Stomach (tissue), 9 donors: ENCODE data around the gene PRMT7. TPM values are rescaled to one million over a fixed set of nuclear protein-coding genes. Genes with fewer than 3 reads are reported as not detected.
A peak's percentile ranks its signal among the peaks of the same experiment; 100 is the strongest.

Source experiments
- DNase-seq, 2 donors: peaks; one replicate each; pipeline versions ENCODE4 v3.0.0 to v3.0.0-alpha.2; 2013 to 2019
- H3K27ac ChIP-seq, 5 donors: fragments of 200-600 bp in 4 of 5; sonication (generic) in 4 of 5; one replicate each; pipeline ENCODE4 v1.5.1; 2013 to 2019; ENCODE audit warnings: mild to moderate bottlenecking in 1 of 5, moderate library complexity in 1 of 5
- H3K27me3 ChIP-seq, 3 donors: fragments of 200-600 bp; sonication (generic); one replicate each; pipeline ENCODE4 v1.5.1; 2017 to 2019; ENCODE audit warnings: mixed run types in 1 of 3
- H3K36me3 ChIP-seq, 4 donors: fragments of 200-600 bp; sonication (generic); 1 replicate in 3 of 4; 2 replicates in 1 of 4; pipeline ENCODE4 v1.5.1; 2016 to 2019
- H3K4me1 ChIP-seq, 4 donors: fragments of 200-600 bp; sonication (generic); one replicate each; pipeline ENCODE4 v1.5.1; 2016 to 2019
- H3K4me3 ChIP-seq, 4 donors: fragments of 200-600 bp; sonication (generic) in 3 of 4; one replicate each; pipeline ENCODE4 v1.5.1; 2016 to 2019; ENCODE audit warnings: mild to moderate bottlenecking in 1 of 4
- H3K9me3 ChIP-seq, 4 donors: fragments of 200-600 bp; sonication (generic); one replicate each; pipeline ENCODE4 v1.5.1; 2016 to 2019
- EP300 ChIP-seq: sonication (generic); formaldehyde crosslinking; IDR thresholded peaks from one replicate; pipeline ENCODE4 v1.6.1; 2017; ENCODE audit warnings: antibody characterized with exemption
- POLR2A ChIP-seq, 4 donors: fragments of 450-650 bp; IDR thresholded peaks; one replicate each; pipeline ENCODE4 v1.6.1; 2016; ENCODE audit warnings: antibody characterized with exemption in 4 of 4, control low read depth in 2 of 4, mild to moderate bottlenecking in 1 of 4, moderate library complexity in 1 of 4
- POLR2AphosphoS5 ChIP-seq, 3 donors: sonication (generic); formaldehyde crosslinking; IDR thresholded peaks; one replicate each; pipeline ENCODE4 v1.6.1; 2016; ENCODE audit warnings: antibody characterized with exemption in 3 of 3
- WGBS, 5 donors: extraction: QIAGEN DNeasy Blood & Tissue Kit in 3 of 5; methylation state at CpG; one replicate each; pipeline versions ENCODE4 v1.1.5 to v1.1.7; 2013 to 2018; 5-methylcytosine and 5-hydroxymethylcytosine counted together
- intact Hi-C: fragments of 100-400 bp; cut with DNase I; formaldehyde crosslinking; loops from one replicate; pipeline ENCODE4 v1.15.1; 2023; ENCODE audit warnings: low total_unique reads
- polyA plus RNA-seq, 3 donors: library from polyadenylated mRNA; stranded (reverse); fragments of 200-250 nt; gene quantifications; one replicate each; pipeline ENCODE4 v1.2.3, GENCODE V29; 2013
- small RNA-seq, 4 donors: library from RNA; depleted of rRNA; stranded (forward); fragments of <200 nt; gene quantifications; one replicate each; pipeline ENCODE3, GENCODE V24; 2016
- total RNA-seq, 5 donors: library from RNA; depleted of rRNA; stranded (reverse); fragments of >200 nt; gene quantifications; one replicate each; pipeline versions ENCODE4 v1.1.0 to v1.2.3, GENCODE V29; 2014 to 2016
- TF ChIP-seq, protein P1 (sequence below), 7 experiments: fragments of 450-650 bp in 4 of 7; fragments of 200-600 bp in 3 of 7; sonication (generic) in 3 of 7; IDR thresholded peaks; one replicate each; pipeline ENCODE4 v1.5.1; 2016 to 2019; ENCODE audit warnings: antibody characterized with exemption in 7 of 7, control low read depth in 2 of 7, mild to moderate bottlenecking in 1 of 7
- donor health status: healthy with polysubstance abuse.
- donor health status: Bipolar disorder and iron deficiency.
- donor health status: healthy.

PRMT7 gene
- total and polyA plus RNA-seq, 8 donors, result 22.4 to 88.8 (median 37.2) TPM

DNA sequence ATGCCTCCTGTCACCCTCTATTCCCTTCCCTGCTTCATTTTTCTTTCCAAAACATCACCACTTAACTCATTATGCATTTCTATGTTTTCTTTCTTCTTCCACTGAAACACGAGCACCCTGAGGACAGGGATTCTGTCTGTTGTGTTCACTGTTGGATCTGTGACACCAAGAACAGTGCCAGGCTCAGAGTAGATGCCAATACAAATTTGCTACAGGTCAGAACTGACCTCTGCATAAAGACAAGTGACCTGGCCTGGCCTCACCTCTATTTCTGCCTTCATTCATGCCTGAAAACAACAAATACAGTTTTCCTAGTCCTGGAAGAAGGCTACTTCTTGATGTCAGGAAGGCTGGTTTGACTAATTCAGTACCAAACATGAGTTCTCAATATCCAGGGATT, 92.4 kb downstream of the PRMT7 start:
- WGBS, 5 donors, result 18 to 48% (median 36%) methylated on average over 1 of the region's 1 CpG
- DNase-seq, result no peak
- H3K27me3 ChIP-seq, result no peaks in the 10 kb centered on the region
- no peaks in the 10 kb centered on the region for H3K9me3 ChIP-seq
- no peaks in the 10 kb centered on the region for H3K36me3 ChIP-seq
- no peak overlapping the region for H3K4me3 ChIP-seq
- peaks cover 7 to 18% (median 10%) of the 10 kb centered on the region in 4 donors for H3K4me1 ChIP-seq
- intact Hi-C loops, result loop anchor here (10.0 kb wide), 1 partner anchor 102 kb away; no protein-coding TSS in a partner anchor
- no peak overlapping the region for H3K27ac ChIP-seq
- TF ChIP-seq EP300, result no peak
- TF ChIP-seq POLR2A (IDR thresholded peaks at IDR 0.05), result no peak
- TF ChIP-seq, protein P1, sequence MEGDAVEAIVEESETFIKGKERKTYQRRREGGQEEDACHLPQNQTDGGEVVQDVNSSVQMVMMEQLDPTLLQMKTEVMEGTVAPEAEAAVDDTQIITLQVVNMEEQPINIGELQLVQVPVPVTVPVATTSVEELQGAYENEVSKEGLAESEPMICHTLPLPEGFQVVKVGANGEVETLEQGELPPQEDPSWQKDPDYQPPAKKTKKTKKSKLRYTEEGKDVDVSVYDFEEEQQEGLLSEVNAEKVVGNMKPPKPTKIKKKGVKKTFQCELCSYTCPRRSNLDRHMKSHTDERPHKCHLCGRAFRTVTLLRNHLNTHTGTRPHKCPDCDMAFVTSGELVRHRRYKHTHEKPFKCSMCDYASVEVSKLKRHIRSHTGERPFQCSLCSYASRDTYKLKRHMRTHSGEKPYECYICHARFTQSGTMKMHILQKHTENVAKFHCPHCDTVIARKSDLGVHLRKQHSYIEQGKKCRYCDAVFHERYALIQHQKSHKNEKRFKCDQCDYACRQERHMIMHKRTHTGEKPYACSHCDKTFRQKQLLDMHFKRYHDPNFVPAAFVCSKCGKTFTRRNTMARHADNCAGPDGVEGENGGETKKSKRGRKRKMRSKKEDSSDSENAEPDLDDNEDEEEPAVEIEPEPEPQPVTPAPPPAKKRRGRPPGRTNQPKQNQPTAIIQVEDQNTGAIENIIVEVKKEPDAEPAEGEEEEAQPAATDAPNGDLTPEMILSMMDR (IDR thresholded peaks at IDR 0.05), result no peak
- no peak for TF ChIP-seq POLR2AphosphoS5 (IDR thresholded peaks at IDR 0.05)

DNA sequence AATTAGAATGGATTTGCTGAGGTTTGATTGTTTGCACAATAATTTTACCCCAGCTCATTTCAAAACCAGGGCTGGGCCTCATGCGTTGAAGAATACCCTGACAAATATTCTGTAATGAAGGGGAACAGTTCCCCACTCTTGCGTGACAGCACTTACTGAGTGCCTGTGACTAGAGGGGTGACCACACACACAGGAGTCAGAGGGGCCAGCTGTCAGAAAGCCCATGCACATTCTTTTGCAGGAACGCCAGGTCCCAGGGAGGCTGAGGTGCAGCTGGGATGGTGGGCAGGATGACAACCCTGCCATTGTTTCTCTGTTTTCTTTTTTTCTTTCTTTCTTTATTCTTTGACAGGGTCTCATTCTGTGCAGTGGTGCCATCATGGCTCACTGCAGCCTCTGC, 92.9 kb downstream of the PRMT7 start:
- intact Hi-C loops, result loop anchor here (10.0 kb wide), 1 partner anchor 101 kb away; no protein-coding TSS in a partner anchor

DNA sequence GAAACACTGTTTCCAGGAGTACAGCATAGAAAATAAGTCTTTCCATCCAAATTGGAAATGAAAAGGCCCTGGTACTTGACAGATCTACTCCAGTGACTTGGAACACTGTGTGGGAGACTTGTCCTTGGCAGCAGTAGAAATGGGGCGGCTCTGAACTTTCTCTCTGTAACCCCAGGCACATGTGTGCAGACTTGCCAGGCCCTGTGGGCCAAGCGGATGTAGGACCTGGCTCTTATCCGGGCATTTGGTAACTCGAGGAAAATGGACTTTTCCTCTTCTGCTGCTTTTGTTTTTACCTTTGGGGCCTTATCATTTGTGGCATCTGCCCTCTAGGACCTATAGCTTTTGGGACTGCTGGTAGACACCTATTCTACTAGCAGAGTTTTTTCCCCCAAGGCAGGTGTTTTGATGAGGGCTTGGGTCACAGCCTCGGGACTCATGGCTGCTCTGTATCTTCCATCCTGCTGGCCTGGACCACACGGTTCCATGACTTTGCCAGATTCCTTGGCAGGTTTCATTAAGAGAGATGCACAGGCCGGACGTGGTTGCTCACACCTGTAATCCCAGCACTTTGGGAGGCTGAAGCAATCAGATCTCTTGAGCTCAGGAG, 94.0 kb downstream of the PRMT7 start:
- Histone ChIP-seq H3K4me1 (peaks cover 7 to 18% (median 10%) of the 10 kb centered on the region in 4 donors), H3K27ac (peak overlapping the region in 1 of 5 donors; percentile 4), H3K36me3 (no peaks in the 10 kb centered on the region), H3K9me3 (no peaks in the 10 kb centered on the region), H3K4me3 (no peak overlapping the region), H3K27me3 (peaks cover 0 to 12% (median 0%) of the 10 kb centered on the region in 3 donors)
- no peak for TF ChIP-seq POLR2AphosphoS5 (IDR thresholded peaks at IDR 0.05)
- TF ChIP-seq, protein P1 (IDR thresholded peaks at IDR 0.05), result no peak
- no peak for TF ChIP-seq EP300
- no peak for TF ChIP-seq POLR2A (IDR thresholded peaks at IDR 0.05)
- intact Hi-C loops, result loop anchor here (10.0 kb wide), 1 partner anchor 100 kb away; no protein-coding TSS in a partner anchor
- 41 to 66% (median 46%) methylated on average over 8 of the region's 8 CpGs for WGBS, 5 donors
- DNase-seq, result peak in 1 of 2 donors; percentile 42

More for the DNA sequence above, 92.9 kb downstream of the PRMT7 start:
- no peak for DNase-seq
- H3K36me3 ChIP-seq, result no peaks in the 10 kb centered on the region
- peaks cover 7 to 18% (median 10%) of the 10 kb centered on the region in 4 donors for H3K4me1 ChIP-seq
- no peak overlapping the region for H3K27ac ChIP-seq
- TF ChIP-seq POLR2A (IDR thresholded peaks at IDR 0.05) (no peak), EP300 (no peak), POLR2AphosphoS5 (IDR thresholded peaks at IDR 0.05) (no peak)
- TF ChIP-seq, protein P1 (IDR thresholded peaks at IDR 0.05), result no peak
- H3K27me3 ChIP-seq, result peaks cover 0 to 3% (median 0%) of the 10 kb centered on the region in 3 donors
- WGBS, 5 donors, result 82 to 94% (median 91%) methylated on average over 3 of the region's 3 CpGs
- no peaks in the 10 kb centered on the region for H3K9me3 ChIP-seq
- H3K4me3 ChIP-seq, result no peak overlapping the region

DNA sequence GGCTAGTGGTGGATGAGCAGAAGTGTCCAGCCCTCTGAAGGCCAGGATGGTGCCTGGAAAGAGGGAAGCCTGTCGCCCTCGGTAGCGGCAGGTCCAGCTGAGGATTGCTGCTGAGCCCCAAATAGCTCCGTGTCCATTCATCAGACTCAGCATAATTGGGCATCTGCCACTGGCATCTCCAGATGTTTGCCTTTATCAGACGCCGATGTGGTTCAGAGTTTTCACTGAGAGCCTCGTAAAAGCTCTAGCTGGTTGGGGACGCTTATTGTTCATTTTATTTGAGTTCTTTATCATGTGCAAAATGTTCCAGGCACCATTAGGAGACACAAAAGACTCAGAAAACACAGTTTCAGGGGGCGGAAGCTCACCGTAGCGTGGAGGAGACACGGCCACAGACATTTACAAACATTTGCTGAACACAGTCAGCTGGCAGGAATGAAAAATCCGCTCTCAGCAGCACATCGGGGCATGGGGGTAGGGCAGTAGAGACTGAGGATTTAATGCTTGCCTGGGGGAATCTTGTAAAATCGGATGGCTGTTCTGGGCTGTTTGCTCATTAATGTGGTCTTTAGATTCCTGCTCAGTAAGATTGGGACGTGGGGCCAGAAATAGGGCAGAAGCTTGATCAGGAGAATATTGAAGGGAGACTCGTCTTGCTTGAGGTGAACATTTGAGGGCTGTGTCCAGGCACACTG, 95.8 kb downstream of the PRMT7 start:
- peak in 1 of 2 donors; percentile 44 for DNase-seq
- WGBS, 5 donors, result 15 to 37% (median 19%) methylated on average over 17 of the region's 17 CpGs
- no peak for TF ChIP-seq POLR2A (IDR thresholded peaks at IDR 0.05)
- TF ChIP-seq, protein P1 (IDR thresholded peaks at IDR 0.05), result no peak
- no peak for TF ChIP-seq POLR2AphosphoS5 (IDR thresholded peaks at IDR 0.05)
- no peak for TF ChIP-seq EP300
- intact Hi-C loops, result loop anchor here (10.0 kb wide), 1 partner anchor 98 kb away; no protein-coding TSS in a partner anchor
- H3K4me3 ChIP-seq, result no peak overlapping the region
- H3K27me3 ChIP-seq, result peaks cover 0 to 16% (median 0%) of the 10 kb centered on the region in 3 donors
- peaks cover 7 to 18% (median 10%) of the 10 kb centered on the region in 4 donors for H3K4me1 ChIP-seq
- no peaks in the 10 kb centered on the region for H3K9me3 ChIP-seq
- H3K36me3 ChIP-seq, result no peaks in the 10 kb centered on the region
- H3K27ac ChIP-seq, result peak overlapping the region; percentile 28 to 58 (median 43)

Small RNAs within 50 kb of the gene (small RNA-seq; reads per million reads assigned to genes)
- gene RNU4-30P, result 0 reads per million in 4 donors
- gene RNU6-1262P, result 0 reads per million in 4 donors

Other genes with a start within 250 kb of the PRMT7 start
- 100 to 1,000 TPM in 2 of 5 donors, 10 to 100 TPM in 3; 20.1 to 385 (median 23.9) TPM for gene NFATC3, start 225.6 kb upstream of the PRMT7 start, total RNA-seq
- gene NFATC3, start 225.6 kb upstream of the PRMT7 start, polyA plus RNA-seq, result 1 to 10 TPM; 5.5 to 5.8 (median 5.6) TPM
- 100 to 1,000 TPM in 1 of 5 donors, 10 to 100 TPM in 4; 19.8 to 184 (median 76.3) TPM for gene ESRP2, start 74.9 kb upstream of the PRMT7 start, total RNA-seq
- gene ESRP2, start 74.9 kb upstream of the PRMT7 start, polyA plus RNA-seq, result 10 to 100 TPM; 21.5 to 36.9 (median 31.2) TPM
- gene PLA2G15, start 65.6 kb upstream of the PRMT7 start, total RNA-seq, result 10 to 100 TPM in 2 of 5 donors, 1 to 10 TPM in 3; 3.5 to 16.5 (median 9.8) TPM
- gene PLA2G15, start 65.6 kb upstream of the PRMT7 start, polyA plus RNA-seq, result 1 to 10 TPM; 4.4 to 6.0 (median 5.8) TPM
- gene SLC7A6, start 46.5 kb upstream of the PRMT7 start, total RNA-seq, result 10 to 100 TPM; 11.9 to 66.1 (median 17.2) TPM
- 1 to 10 TPM; 2.9 to 6.0 (median 4.2) TPM for gene SLC7A6, start 46.5 kb upstream of the PRMT7 start, polyA plus RNA-seq
- 10 to 100 TPM; 12.3 to 41.4 (median 16.7) TPM for gene SLC7A6OS, start 73 bp upstream of the PRMT7 start, total RNA-seq
- 1 to 10 TPM; 4.7 to 5.7 (median 5.7) TPM for gene SLC7A6OS, start 73 bp upstream of the PRMT7 start, polyA plus RNA-seq
- gene SMPD3, start 137.5 kb downstream of the PRMT7 start, total RNA-seq, result 100 to 1,000 TPM in 1 of 5 donors, 10 to 100 TPM in 4; 34.3 to 110 (median 76.3) TPM
- 1 to 10 TPM; 1.7 to 7.6 (median 3.2) TPM for gene SMPD3, start 137.5 kb downstream of the PRMT7 start, polyA plus RNA-seq
- gene ZFP90, start 228.3 kb downstream of the PRMT7 start, total RNA-seq, result 10 to 100 TPM; 12.9 to 28.1 (median 17.5) TPM
- 1 to 10 TPM; 6.2 to 9.0 (median 6.8) TPM for gene ZFP90, start 228.3 kb downstream of the PRMT7 start, polyA plus RNA-seq